ENCODE data around the gene PRX.
"Not testable (repeated sequence)": the region's sequence is repeated elsewhere in the genome, so short reads cannot be mapped to it uniquely, and the experiment has no call there.

PRX gene

DNA sequence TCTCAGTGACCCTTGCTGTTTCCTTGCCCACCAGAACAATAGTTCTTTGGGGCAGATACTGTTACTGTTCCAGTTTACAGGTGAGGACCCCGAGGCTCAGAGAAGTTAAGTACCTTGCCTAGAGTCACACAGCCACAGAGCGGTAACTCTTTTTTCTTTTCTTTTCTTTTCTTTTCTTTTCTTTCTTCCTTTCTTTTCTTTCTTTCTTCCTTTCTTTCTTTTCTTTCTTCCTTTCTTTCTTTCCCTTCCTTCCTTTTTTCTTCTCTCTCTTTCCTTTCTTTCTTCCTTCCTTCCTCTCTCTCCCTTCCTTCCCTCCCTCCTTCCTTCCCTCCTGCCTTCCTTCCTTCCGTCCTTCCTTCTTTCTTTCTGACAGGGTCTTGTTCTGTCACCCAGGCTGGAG, 4.9 kb upstream of the PRX start:
- in situ Hi-C loops (cut with HindIII; ENCODE audit: low sequenced_read_pairs) = no loop called here

DNA sequence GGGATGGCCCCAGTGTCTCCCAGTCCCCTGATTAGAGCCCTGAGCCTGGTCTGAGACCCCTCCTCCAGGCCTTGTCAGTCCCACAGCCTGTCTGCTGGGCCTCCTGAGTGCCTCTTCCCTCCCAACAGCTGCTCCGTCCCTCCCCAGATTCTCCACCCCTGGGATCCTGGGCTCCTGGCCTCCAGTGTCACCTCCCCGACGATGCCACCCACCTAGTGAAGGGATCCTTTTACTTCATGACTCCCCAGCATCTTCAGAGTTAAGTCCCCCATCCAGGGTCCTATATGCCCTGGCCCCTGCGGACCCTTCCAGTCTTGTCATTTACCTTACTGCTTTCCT, 4.4 kb upstream of the PRX start:
- in situ Hi-C loops (cut with HindIII; ENCODE audit: low sequenced_read_pairs) = no loop called here

DNA sequence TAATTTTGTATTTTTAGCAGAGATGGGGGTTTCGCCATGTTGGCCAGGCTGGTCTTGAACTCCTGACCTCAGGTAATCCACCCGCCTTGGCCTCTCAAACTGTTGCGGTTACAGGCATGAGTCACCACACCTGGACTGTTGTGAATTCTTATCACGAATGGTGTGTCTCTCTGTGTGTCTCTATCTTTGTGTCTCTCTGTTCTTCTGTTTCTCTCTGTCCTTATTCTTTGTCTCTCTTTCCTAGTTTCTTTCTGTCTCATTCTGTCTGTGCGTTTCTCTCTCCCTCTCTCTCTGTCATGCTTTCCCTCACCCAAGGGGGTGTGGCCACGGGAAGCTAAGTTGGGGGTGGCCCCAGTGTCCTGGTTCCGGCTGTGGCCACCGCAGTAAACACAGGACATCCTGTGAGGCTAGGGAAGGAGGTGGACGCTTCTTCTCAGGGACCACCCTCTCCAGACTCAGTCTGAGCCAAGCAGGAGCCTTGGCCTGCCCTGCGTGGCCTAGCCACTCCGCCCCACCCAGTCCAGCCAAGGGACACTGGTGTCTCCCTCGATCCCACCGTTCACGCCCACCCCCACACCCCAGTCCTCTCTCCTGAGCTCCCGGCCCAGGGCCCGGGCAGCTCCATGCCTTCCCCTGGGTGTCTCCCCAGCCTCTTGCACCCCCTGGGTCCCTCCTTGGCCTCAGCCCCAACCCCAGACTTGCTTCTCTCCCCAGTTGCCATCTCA, 3.9 kb upstream of the PRX start:
- in situ Hi-C loops (cut with HindIII; ENCODE audit: low sequenced_read_pairs) = no loop called here

DNA sequence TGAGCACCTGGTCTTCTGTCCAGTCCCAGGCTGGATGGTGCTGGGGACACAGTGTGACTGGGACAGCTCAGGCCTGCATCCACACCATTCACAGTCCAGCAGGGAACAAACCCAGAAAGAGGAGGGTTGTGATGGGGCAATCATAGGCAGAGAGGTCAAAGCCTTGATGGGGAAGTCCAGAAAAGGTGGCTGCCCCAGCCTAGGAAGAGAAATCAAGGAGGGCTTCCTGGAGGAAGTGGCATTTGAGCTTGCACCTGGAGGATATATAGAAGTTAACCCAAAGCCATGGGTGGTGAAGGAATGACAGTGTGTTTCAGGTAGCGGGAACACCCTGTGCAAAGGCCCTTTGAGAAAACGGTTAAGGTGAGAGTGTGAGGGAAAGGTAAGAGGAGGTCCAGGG, 2.6 kb upstream of the PRX start:
- in situ Hi-C loops (cut with HindIII; ENCODE audit: low sequenced_read_pairs) = no loop called here

DNA sequence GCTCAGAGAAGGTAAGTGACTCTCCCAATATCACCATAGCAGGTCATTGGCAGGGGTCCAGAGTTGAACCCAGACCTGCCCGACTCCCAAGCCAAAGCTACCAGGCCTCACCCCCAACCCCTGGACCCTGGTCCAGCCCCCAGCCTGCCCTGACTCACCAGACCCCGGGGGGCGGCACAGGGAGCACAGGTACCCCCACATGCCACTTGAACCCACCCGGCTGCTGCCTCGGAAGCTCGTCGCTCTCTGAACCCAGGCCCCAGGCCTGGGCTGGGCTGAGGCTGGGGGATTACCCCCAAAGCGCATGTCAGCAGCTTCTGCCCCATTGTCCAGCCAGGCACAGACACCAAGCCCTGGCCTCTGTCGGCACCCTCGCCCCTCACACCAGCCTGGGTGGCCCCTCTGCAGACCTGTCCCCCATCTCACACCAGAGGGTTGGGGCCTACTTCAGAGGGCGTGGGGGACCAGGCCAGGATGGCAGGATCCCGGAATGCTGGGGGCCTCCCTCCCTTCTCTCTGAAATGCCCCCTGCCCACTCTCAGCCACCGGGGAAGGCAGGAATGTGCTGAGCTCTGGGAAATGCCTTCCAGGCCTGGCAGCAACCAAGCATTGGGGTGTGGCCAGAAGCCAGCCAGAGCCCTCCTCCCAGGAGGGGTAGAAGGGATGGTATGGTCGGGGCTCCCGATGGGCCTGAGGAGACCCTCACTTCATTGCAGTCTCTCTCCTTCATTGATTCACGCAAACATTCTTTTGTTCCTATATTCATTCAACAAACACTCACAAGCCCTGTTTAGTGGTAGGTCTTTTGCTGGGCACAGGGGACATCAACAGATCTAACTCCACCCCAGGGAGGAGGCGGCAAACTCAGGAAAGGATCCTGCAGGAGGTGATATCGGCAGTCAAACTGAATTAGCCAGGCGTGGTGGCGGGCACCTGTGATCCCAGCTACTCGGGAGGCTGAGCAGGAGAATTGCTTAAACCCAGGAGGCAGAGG, 1.7 kb upstream of the PRX start:
- in situ Hi-C loops (cut with HindIII; ENCODE audit: low sequenced_read_pairs) = no loop called here

DNA sequence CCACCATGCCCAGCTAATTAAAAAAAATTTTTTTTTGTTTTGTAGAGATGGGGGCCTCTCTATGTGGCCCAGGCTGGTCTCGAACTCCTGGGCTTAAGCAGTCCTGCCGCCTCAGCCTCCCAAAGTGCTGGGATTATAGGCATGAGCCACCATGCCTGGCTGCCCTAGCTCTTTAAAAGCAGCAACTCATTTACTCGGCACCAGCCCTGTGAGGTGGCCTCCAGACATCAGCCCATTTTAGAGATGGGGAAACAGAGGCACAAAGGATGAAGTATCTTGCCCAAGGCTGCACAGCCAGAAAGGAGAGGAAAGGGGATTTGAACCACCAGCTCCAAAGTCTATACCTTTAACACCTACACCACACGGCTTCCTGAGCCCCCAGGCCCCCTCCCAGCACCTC, 312 bp downstream of the PRX start:
- in situ Hi-C loops (cut with HindIII; ENCODE audit: low sequenced_read_pairs) = no loop called here

DNA sequence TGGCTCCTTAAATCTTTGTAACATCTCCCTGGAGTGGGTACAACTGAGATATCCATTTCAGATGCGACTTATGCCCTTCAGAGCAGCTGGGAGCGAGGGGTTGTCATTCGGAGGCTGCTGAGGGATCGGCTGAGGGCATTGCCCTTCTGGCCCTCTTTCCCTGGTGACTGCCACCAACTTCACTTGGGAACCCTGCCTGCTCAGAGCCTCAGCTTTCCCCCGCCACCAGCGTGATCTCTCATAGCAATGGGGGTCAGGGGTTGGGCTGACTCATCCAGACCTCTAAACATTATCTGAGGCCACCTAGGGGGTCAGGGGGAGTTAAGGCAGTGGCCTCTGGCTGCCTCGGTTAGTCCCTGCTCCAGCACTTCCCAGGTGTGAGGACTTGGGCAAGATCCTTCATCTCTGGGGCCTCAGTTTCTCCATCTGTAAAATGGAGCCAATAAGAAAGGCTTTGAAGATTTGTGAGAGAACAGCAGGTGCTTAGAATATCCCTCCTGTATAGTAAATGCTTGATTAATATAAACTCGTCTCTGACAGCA, 1.1 kb downstream of the PRX start:
- in situ Hi-C loops (cut with HindIII; ENCODE audit: low sequenced_read_pairs) = no loop called here

DNA sequence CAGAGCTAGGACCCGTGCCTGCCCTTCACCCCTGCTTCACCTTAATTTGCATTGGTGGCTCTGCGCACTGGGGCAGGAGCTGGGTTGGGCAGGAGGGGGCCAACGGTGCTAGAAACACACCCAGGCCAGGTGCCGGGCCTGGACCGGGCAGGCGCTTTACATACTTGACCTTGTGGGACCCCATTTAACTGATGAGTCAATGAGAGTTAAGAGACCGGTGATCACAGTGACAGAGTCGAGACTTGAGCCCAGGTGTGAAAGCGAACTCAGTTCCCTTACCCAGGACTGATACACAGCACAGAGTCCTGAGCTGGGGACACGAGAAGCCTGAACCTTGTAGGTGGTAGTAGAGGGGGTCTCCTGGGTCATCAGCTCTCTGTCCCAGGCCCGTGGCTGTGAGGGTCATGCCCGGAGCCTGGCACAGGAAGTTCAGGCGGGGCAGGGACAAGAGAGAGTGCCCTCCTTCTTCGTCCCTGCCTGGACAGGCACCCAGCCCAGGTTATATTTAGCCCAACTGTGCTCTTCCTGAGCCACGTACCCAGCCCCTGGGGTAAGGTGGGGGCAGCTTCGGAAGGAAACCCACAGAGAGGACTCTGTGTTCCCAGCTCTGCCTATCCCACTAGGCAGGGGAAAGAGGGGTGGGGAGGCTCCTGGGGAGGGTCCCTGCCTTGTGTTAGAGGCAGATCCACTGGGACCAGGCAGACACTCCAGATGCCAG, 1.9 kb downstream of the PRX start:
- in situ Hi-C loops (cut with HindIII; ENCODE audit: low sequenced_read_pairs) = no loop called here

DNA sequence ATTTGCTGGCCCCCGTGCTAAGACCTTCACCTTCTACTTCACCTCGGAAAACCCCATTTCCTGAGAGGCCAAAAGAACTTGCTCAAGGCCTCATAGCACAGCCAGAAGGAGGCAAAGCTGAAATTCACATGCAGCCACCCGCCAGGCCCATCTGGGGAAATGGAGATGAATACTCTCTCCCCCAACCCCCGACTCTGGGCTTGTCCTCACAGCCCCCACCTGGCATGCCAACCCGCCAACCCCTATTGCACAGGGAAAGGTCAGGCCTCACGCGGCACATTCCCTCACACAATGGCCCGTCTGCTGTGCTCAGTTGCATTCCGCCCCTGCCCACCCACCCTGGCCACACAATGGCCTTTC, 3.2 kb downstream of the PRX start:
- in situ Hi-C loops (cut with HindIII; ENCODE audit: low sequenced_read_pairs) = no loop called here

DNA sequence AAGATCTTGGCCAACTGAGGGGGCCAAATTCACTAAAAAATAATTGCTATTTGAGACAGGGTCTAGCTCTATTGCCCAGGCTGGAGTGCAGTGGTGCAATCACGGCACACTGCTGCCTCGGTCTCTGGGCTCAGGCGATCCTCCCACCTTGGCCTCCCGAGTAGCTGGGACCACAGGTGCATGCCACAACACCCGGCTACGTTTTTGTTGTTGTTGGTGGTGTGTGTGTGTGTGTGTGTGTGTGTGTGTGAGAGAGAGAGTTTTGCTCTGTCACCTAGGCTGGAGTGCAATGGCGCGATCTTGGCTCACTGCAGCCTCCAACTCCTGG, 4.6 kb downstream of the PRX start:
- in situ Hi-C loops (cut with HindIII; ENCODE audit: low sequenced_read_pairs) = not testable (repeated sequence)

DNA sequence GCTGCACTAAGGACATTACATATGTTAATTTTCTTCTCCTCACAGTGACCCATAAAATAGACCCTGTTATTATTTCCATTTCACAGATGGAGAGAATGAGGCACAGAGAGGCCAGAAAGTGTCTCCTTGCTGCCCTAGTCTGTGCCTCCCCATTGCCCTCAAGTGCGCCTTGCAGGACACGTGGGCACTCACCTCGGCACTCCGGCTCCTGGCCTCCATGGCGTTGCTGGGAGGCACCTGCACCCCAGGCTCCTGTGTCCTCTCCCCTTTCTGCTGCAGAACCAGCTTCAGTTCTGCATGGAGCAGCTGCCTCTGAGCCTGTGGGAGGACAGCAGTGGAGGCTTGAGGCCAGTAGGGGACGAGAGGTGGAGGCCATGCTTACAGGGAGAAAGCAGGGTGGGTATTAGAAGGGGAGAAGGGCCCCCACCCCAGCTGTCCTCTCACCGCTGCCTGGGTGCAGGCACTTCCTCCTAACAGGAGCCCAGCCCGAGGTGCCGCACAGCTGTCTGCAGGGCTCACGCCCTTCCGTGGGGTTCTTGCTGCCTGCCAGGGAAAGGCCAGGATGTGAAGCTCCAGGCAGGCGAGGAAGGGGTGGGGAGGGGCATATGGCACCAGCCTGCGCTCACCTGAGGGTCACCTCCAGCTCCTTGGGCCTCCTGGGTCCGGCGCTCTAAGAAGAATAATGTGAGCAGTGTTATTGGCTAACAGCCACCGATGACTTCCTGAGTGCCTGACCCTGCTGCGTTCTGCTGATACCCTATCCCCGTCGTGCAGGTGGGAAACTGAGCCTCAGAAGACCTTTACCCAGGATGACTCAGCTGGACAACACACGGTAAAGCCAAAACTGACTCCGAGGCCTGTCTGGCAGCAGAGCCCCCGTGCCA, 5.2 kb downstream of the PRX start:
- in situ Hi-C loops (cut with HindIII; ENCODE audit: low sequenced_read_pairs) = no loop called here

DNA sequence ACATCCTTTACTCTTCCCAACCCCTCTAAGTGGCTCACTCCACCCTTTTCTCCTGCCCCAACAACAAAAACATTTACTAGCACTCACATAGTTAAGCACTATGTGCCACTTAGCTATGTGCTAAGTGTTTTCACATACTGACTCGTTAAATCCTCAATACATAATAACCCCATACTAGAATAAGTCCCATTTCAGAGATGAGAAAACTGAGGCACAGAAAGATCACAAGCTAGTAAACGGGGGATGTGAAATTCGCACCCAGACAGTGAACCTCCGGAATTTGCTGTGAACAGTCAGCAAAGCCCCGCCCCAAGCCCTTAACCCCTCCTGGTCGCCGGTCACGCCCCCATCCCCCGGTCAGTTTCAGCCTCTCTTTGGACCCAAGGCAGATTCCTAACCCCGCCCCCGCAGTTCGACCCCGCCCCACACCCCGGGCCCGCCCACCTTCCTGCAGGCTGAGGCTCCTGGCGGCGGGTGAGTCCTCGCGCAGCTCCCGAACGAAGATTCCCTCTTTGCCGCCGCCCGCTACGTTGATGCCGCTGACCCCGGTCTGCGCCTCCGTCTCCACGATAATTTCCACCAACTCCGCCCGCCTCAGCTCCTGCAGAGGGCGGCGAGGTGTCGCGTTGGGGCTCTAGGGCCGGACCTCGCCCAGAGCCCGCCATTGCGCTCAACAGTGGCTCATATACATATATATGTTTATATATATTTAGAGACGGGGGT, 9.8 kb downstream of the PRX start:
- in situ Hi-C loops (cut with HindIII; ENCODE audit: low sequenced_read_pairs) = no loop called here

DNA sequence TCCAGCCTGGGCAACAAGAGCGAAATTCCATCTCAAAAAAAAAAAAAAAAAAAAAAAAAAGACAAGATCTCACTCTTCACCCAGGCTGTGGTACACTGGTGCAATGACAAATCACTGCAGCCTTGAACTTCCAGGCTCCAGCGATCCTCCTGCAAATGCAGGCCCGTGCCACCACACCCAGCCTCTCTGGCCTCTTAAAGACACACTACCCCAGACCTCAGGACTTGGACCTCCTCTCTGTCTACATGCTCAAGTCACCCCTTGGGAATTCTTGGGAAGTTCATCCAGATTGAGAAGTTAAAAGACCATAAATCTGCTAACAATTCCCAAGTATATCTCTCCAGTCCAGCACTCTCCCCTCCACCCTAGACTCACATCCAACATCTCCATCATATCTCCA, 12.6 kb downstream of the PRX start:
- in situ Hi-C loops (cut with HindIII; ENCODE audit: low sequenced_read_pairs) = no loop called here

DNA sequence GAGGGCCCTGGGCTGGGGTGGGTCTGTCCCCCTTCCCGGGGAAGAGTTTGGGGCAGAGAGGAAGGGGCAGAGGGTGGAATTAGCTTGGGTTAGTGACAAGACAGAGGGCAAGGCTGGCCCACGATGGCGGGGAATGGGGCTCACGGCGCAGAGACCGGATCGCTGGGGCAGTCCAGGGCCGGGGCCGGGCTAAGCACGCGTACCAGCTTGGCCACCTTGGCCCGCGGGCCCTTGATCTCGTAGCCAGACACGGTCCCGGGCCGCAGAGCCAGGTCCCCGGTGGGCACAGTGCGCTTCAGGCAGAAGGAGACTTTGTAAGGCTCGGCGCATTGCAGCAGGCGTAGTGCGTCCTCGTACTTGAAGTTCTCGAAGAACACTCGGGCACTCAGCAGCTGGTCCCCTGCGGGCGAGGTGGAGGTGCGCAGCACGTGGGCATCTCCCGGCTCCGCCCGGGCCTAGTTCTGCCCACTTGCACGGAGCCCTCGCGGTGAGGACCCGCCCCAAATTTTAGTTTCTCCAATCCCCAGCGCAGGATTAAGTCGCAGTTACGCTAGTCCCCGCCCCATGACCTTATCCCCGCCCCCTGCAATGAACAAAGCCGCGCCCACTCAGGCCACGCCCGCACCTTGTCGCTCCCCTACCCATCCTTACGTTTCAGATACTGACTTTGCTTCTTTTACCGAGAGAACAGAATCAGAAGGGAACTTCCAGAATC, 14.6 kb downstream of the PRX start:
- in situ Hi-C loops (cut with HindIII; ENCODE audit: low sequenced_read_pairs) = no loop called here

DNA sequence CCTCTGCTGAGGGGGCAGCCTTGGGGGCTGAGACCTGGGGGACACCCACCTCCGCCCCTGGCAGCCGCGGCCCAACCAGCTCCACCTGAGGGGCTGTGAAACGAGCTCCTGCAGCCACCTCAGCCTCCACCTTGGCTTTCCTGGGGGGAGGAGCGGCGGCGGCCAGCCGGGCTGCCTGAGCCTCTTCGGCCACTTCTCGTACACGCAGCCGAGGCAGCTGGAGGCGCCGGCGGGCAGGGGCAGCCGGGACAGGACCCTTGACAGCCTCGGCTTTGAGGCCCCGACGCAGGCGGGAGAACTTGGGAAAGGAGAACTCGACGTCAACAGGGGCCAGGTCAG, 15.6 kb downstream of the PRX start:
- in situ Hi-C loops (cut with HindIII; ENCODE audit: low sequenced_read_pairs) = no loop called here

DNA sequence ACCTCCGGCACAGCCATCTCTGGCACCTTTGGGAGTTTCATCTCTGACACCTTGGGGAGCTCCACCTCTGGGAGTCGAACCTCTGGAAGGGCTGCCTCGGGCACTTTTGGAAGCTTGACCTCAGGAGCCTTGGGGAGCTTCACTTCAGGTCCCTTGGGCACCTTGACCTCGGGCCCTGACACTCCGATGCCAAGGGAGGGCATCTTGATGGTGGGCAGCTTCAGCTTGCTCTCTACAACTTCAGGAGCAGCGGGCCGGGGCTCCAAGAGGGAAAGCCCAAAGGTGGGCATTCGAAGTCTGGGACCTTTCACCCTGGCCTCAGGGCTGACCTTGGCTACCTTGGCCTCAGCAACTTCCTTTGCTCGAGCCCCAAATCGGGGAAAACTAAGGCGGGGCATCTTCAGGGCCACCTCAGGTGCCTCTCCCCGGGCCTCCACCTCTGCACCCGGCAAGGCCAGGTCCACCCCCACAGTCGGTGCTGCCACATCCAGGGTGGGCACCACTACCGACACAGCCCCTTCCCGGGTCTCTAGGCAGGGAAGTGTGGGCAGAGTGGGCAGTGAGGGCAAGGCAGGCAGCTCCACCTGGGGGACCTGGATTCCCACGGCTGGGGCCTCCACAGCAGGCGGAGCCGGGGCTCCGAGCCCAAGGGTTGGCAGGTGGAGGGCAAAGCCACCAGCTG, 16.2 kb downstream of the PRX start:
- in situ Hi-C loops (cut with HindIII; ENCODE audit: low sequenced_read_pairs) = no loop called here

DNA sequence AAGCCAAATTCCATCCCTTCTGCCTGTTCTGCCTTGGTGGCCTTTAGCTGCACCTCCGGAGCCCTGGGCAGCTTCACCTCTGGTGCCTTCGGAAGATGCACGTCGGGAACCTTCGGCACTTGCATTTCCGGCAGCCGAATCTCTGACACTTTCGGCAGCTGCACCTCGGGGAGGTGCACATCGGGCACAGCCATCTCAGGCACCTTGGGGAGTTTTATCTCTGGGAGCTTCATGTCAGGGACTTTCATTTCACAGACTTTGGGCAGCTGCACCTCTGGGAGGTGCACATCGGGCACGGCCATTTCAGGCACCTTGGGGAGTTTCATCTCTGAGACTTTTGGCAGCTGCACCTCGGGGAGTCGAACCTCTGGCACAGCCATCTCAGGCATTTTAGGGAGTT, 17.2 kb downstream of the PRX start:
- in situ Hi-C loops (cut with HindIII; ENCODE audit: low sequenced_read_pairs) = no loop called here

DNA sequence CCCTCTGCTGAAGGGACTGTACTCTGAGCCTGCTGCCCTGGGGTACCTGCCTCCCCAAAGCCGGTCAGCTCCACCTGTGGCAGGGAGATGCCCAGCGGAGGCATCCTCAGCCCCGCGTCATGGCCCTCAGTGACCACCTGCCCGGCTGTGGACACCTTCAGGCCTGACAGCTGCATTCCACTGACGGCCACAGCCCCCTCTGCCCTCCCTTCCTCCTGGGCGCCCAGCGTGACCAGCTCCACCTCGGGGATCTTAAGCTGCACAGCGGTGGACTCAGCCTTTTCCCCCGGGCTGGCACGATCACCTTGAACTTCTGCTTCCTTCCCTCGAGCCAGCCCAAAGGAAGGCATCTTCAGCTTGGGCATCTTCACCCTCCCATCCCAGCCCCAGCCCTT, 18.4 kb downstream of the PRX start:
- in situ Hi-C loops (cut with HindIII; ENCODE audit: low sequenced_read_pairs) = no loop called here
